ENCODE data around the gene GARIN5A. TPM values are rescaled to one million over a fixed set of nuclear protein-coding genes. Genes with fewer than 3 reads are reported as not detected.

GARIN5A gene
- polyA plus RNA-seq, 5 donors, result 3.4 to 5.3 (median 4.6) TPM

DNA sequence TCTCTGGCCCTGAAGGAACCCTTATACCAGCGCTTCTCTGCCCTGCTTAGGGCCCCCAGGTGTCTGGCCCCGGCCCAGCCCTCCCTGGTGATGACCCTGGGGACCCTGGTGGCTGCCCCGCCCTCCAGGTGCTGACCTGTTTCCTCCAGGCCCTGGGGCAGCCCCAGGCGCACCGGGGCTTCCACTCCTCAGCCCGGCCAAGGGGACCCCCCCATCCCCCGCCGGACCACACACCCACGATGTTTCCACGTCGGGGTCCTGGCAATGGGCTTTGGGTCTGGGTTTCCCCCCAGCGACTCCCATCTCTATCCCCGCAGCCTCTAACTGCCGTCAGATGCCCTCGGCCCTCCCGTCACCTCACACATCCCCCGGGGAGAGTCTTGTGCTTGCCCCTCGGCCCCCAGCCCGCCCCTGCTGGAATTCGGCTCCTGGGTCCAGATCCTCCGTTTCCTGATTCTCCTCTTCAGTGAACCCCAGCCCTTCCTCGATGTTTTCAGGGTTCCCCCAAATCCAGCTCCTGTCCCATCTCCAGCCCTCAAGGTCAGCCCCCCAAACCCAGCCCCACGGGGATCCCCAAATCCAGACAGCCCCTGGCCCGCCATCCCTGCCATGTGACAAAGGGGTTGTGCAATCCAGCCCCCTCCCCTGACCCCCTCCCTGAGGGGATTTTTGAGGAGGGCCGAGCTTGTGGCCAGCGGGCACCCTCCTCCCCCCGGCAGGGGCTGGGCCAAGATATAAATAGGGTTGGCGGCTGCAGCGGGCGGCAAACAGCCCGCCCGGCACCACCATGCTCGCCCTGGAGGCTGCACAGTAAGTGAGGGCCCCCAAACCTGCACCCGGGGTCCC, 58.2 kb downstream of the GARIN5A start, which contains the start of gene SPIB:
Gene SPIB (plus strand): TSS at position 763 of the 846 bp plus-strand sequence. CDS start 25 bp downstream, at position 788.
- DNase-seq, result no peak

DNA sequence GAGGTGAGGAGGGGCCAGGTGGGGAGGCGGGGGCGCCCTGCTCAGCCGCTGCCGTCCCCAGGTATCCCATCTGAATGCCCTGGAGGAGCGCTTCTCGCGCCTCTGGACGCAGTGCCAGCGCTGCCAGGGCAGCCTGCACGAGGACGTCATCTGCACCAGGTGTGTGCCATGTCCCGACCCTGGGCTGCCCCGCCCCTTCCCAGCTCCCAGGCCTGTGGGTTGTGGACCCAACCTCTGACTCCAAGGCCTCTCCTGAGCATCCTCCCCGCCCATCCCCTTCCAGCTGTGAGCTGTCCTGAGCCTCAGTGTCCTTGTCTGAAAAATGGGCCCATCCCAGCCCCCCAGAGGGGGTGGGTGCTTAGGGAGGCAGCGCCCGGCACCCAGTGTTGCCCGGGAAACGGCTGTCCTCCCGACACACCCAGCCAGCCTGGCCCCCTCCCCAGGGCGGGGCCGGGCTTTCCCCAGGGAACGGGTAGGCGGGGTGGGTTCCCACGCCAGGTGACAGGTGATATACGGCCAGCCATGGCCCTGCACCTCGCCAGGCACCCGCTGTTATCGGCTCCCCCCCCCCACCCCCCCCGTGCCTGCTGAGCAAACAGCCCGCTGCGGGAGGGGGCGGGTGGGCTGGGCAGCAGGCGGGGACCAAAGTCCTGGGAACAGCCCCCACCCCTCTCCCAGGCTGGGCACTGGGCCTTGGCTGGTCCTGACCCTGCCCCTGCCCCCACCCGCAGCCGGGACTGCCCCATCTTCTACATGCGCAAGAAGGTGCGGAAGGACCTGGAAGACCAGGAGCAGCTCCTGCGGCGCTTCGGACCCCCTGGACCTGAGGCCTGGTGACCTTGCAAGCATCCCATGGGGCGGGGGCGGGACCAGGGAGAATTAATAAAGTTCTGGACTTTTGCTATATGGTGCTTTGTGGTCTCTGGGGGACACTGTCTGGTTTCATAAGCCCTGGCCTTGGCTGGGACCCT, 59.3 kb downstream of the GARIN5A start:
- no peak for DNase-seq

Other genes starting within 250 kb of the GARIN5A start
- gene KCNC3, start 147.5 kb downstream of the GARIN5A start, polyA plus RNA-seq (ENCODE audit: insufficient read depth in 1 of 5, insufficient read length in 5 of 5, low replicate concordance in 1 of 5), result 10 to 100 TPM; 17.8 to 30.3 (median 25.2) TPM
- 10 to 100 TPM; 21.8 to 46.6 (median 36.0) TPM for gene NAPSA, start 111.2 kb downstream of the GARIN5A start, polyA plus RNA-seq (ENCODE audit: insufficient read depth in 1 of 5, insufficient read length in 5 of 5, low replicate concordance in 1 of 5)
- 10 to 100 TPM; 24.1 to 45.1 (median 30.3) TPM for gene NR1H2, start 100.4 kb downstream of the GARIN5A start, polyA plus RNA-seq (ENCODE audit: insufficient read depth in 1 of 5, insufficient read length in 5 of 5, low replicate concordance in 1 of 5)
- gene POLD1, start 92.5 kb downstream of the GARIN5A start, polyA plus RNA-seq (ENCODE audit: insufficient read depth in 1 of 5, insufficient read length in 5 of 5, low replicate concordance in 1 of 5), result 10 to 100 TPM; 23.6 to 37.1 (median 29.6) TPM
- under 1 TPM; 0.19 to 0.56 (median 0.43) TPM for gene SPIB, start 57.9 kb downstream of the GARIN5A start, polyA plus RNA-seq (ENCODE audit: insufficient read depth in 1 of 5, insufficient read length in 5 of 5, low replicate concordance in 1 of 5)
- gene MYBPC2, start 44.0 kb downstream of the GARIN5A start, polyA plus RNA-seq (ENCODE audit: insufficient read depth in 1 of 5, insufficient read length in 5 of 5, low replicate concordance in 1 of 5), result 1 to 10 TPM in 1 of 5 donors, under 1 TPM in 4; 0.08 to 2.9 (median 0.36) TPM
- gene EMC10, start 341 bp downstream of the GARIN5A start, polyA plus RNA-seq (ENCODE audit: insufficient read depth in 1 of 5, insufficient read length in 5 of 5, low replicate concordance in 1 of 5), result 100 to 1,000 TPM in 1 of 5 donors, 10 to 100 TPM in 4; 64.4 to 124 (median 87.2) TPM
- 10 to 100 TPM; 12.2 to 35.2 (median 19.5) TPM for gene JOSD2, start 34.3 kb upstream of the GARIN5A start, polyA plus RNA-seq (ENCODE audit: insufficient read depth in 1 of 5, insufficient read length in 5 of 5, low replicate concordance in 1 of 5)
- 1 to 10 TPM in 3 of 5 donors, under 1 TPM in 2; 0.60 to 2.2 (median 1.7) TPM for gene ASPDH, start 37.1 kb upstream of the GARIN5A start, polyA plus RNA-seq (ENCODE audit: insufficient read depth in 1 of 5, insufficient read length in 5 of 5, low replicate concordance in 1 of 5)
- gene LRRC4B, start 91.6 kb upstream of the GARIN5A start, polyA plus RNA-seq (ENCODE audit: insufficient read depth in 1 of 5, insufficient read length in 5 of 5, low replicate concordance in 1 of 5), result 10 to 100 TPM in 3 of 5 donors, 1 to 10 TPM in 2; 7.8 to 20.8 (median 10.9) TPM
- under 1 TPM; 0.05 to 0.55 (median 0.14) TPM for gene SYT3, start 163.0 kb upstream of the GARIN5A start, polyA plus RNA-seq (ENCODE audit: insufficient read depth in 1 of 5, insufficient read length in 5 of 5, low replicate concordance in 1 of 5)
- gene C19orf81, start 172.6 kb upstream of the GARIN5A start, polyA plus RNA-seq (ENCODE audit: insufficient read depth in 1 of 5, insufficient read length in 5 of 5, low replicate concordance in 1 of 5), result under 1 TPM in 2 of 5 donors, not detected in 3; 0.45 to 0.46 TPM
- gene SHANK1, start 243.0 kb upstream of the GARIN5A start, polyA plus RNA-seq (ENCODE audit: insufficient read depth in 1 of 5, insufficient read length in 5 of 5, low replicate concordance in 1 of 5), result 1 to 10 TPM; 4.1 to 7.5 (median 4.8) TPM
- 10 to 100 TPM; 29.6 to 66.3 (median 36.1) TPM for gene CLEC11A, start 246.5 kb upstream of the GARIN5A start, polyA plus RNA-seq (ENCODE audit: insufficient read depth in 1 of 5, insufficient read length in 5 of 5, low replicate concordance in 1 of 5)

Data from right lung (tissue), 5 donors.